ENCODE results near the gene KLHL35.

KLHL35 gene

DNA sequence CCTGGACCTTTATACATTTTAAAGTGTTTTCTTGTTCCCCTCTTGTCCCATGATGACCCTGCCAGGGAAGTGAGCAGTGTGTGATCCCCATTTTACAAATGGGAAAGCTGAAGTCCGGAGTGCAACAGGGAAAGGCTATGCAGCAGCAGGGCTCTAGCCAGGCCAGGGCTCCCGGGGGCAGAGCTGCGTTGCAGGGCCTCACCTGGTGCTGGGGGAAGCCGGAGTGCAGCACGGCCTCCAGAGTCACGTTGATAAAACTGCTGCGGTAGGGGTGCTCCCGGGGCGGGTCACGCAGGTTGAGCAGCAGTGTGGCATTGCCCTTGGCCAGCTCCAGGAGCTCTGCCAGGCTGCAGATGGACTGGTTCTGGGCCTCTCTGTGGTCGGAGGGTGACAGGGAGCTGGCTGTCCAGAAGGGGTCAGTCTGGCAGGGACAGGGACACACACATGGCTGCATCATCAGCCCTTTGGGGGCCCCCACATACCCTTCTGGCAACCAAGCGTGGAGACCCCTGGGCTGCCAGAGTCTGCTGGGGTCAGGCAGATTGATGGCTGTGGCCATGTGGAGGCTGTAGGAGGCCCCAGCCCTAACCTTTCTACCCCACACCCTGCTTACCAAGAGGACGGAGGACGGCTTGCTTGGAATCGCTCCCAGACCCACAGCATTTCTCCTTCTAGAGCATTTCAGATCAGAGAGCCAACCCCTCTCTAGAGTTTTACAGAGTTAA is 9.3 kb upstream of the KLHL35 start:
- no peak for DNase-seq (ENCODE audit: low spot score)

DNA sequence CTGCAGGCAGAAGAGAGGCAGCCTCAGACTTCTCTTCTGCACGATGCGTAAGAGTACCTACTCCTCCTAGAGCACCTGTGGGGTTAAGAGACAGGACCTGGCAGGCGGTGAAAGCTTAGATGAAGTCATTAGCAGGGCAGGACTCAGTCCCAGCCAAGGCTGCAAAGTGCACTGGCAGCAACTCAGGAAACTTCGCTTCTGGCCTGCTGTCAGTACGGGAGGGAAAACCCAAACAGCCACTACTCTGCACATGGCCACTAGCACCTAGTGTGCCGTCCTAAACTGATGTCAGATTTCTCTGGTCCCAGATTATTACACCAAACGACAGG is 8.8 kb upstream of the KLHL35 start:
- DNase-seq (ENCODE audit: low spot score), result no peak

DNA sequence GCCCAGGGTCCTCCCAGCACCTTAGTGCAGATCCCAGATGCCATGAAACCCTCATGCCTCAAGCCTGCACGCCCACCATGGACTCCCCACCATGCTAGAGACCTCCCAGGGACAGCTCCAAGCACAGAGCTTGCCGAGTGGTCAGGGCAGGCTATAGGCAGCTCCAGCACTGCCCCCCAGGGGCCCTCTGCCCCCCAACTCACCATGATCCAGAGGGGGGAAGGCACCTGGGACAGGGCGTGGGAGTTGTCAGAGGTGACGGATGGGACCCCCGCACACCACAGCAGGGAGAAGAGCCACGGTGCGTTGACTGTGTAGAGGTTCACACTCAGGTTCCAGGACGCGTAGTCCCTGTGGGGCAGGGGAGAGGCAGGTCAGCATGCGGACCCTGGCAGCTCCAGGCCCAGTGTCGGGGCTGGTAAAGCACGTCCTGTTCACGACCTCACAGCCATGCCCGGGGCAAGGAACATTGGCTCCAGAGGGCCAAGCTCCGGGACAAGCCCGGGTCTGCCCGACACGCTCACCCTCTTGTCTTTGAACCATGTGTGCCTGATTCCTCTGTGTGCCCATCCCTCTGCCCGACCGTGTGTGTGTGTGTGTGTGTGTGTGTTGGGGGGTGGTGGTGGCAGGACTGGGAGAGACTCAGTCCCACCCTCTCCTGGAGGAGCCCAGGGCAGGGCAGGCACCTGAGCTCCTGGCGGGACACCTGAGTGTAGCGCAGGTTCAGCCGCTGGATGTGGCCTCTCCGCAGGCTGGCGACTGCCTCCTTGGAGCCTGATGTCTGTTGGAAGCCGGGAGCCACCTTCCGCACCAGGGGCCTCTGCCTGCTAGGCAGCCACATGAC is 8.2 kb upstream of the KLHL35 start:
- no peak for DNase-seq (ENCODE audit: low spot score)

DNA sequence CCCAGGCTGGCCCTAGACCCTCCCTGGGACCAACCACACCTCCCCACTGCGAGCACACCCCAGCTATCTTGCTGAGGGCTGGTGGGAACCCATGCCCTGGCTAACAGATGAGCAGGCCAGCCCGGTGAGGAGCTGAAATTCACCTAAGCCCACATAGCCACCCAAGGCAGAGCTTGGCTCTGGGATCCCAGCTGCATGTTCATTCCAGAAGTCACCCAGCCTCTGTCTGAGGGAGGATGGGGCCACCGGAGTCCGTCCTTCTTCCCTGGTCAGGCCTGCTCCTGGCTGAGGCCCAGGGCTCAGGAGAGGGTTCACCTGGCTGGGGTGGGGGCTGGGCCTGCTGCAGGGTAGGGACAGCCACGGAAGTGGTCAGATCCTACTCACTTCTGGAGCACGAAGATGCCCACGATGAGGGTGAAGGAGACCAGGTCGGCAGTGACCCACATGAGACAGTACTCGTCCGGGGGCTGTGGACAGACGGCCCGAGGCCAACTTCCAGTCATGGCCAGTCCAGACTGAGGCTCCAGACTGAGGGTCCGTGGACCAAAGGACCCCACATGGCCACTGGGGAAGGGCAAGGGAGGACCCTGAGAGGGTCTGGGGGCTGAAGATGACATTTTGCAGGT is 6.6 kb upstream of the KLHL35 start:
- no peak for DNase-seq (ENCODE audit: low spot score)

DNA sequence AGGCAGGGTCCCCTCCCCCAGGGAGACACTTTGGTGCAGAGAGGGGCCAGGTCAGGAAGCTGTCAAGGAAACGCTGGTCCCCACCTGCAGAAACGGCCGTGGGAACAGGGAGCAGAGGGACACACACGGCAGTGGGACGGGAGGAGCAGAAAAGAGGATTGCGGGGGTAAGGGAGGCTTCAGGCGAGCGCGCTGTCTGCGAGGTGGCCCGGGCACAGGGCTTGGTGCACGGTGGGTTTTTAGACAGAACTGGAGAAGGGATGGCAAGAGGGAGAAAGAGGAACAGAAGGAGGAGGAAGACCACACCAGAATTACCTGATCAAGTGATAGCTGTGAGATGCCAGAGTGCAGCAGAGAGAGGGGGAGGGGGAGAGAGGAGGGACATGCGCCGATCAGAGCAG is 6.0 kb upstream of the KLHL35 start:
- no peak for DNase-seq (ENCODE audit: low spot score)

DNA sequence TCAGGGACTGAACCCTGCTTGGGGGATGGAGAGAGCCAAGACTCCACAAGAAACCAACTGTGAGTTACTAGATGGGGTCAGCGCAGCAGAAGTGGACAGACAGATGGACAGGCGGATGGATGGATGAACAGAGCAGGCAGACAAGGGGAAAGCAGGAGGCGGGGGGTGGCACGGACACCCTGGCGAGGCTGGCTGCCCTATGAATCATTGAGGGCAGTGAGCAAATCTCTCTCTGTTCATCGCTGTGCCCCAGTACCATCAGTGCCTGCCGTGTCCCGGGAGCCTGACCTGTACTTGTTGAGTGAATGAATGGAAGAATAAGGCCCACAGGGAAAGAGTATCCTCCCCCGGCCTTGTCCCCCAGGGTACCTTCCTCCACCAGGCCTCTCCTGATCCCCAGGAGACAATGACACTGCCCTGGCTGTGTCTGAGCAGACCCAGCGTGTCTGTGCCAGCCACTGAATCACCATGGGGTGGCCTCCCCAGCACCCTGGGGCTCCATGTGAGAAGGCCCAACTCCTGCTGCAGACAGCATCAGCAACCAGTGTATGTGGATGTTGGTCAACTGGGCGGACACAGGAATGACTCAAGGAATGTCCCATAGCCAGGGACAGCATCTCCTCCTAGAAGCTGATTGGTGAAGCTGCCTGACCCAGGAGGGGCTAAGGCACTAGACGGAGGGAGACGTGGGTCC is 5.1 kb upstream of the KLHL35 start:
- no peak for DNase-seq (ENCODE audit: low spot score)

DNA sequence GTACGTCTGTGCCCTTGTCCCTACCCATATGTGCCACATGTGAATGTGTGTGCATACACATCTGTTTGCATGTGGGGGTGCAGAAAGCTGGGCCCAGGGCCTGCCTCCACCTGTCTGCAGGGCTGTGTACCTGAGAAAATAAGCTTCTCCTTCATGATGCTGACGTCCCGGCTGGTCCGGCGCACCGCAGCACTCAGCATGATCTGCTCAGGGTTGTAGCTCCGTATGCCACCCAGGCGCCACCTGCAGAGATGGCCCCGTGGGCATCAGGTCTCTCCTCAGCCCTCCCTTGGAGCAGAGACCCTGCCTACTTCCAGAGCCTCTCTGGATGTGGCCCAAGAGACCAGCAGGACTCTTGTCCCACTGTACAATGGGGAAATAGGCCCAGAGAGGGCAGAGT is 3.8 kb upstream of the KLHL35 start:
- no peak for DNase-seq (ENCODE audit: low spot score)

DNA sequence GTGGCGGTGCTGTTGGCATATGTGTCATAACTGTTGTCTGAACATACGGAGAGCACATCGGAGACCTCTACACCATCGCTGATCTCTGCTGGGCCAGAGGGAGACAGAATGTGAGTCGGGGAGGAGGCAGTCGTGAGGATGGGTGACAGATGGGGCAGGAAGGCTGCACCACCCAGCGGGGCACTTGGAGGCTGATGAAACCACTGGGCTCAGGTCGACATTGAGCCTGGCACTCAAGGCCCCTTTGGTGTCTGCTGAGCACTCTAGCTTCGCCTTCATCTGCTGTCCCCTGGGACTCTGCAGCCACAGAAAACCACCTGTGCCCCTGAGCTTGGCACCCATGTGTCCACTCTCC is 2.5 kb upstream of the KLHL35 start:
- DNase-seq (ENCODE audit: low spot score), result no peak

DNA sequence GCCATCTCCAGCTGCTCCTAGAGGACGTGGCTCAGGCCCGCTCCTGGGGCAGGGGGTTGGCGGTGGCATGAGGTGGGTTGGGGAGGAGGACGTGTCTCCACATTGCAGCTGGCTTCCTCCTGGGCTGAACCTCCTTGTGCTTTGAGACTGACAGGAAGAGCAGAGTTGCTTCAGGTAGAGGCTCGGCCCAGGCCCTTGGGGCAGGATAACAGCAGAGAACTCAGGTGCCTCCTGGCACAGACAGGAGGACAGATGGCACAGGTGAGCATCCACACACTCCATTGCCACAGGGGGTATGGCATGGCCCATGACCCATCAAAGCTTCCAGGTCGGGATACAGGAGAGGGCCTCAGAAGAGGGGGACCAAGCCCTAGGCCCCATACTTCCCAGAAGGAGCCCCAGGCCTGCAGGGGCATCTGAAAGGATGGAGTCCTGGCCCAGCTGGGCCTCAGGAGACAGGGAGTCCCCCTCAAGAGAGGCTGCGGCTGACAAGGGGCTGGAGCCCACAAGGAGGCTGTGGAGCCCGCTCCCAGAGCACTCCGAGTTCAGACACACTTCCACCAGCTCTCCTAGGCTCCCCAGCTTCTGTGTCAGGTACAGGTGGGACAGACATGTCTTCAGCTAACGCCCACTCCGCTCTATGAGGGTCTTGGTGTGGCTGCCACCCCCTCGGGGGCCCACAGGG is 2.0 kb upstream of the KLHL35 start:
- DNase-seq (ENCODE audit: low spot score), result no peak

DNA sequence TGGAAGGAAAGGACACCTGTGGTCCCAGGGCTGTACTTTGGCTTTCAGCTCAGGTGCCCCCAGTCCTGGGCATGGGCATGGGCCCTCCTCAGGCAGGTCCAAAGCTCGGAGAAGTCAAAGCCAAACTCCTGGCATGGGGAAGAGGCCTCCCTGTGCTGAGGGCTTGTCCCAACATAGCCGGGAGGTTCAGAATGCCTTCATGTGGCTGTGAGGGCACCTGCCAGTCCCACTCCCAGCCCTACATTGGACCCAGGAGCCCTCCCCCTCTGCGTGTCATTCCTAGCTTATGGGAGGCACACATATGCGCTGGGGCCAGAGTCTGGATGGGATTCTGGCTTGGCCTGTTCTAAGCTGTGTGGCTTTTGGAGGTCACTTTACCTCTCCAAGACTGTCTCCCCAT is 1.0 kb upstream of the KLHL35 start:
- DNase-seq (ENCODE audit: low spot score), result no peak

DNA sequence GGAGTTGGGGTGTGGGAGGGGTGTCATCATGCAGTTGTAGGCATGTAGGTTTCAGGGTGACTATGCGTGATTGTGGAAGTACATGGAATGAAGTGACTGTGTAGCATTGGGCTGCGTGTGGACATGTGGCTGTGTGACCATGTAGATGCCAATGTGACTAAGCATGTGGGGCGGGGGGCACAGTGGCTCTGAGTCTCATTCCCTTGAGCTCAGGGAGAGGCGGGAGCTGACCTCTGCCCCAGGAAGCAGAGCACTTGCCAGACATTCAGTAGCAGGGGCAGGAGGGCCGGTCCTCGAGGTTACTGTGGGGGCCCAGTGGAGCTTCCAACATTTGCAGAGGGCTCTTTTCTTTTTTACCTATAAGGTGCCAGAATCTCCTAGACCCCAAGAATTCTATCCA is 440 bp upstream of the KLHL35 start:
- no peak for DNase-seq (ENCODE audit: low spot score)

DNA sequence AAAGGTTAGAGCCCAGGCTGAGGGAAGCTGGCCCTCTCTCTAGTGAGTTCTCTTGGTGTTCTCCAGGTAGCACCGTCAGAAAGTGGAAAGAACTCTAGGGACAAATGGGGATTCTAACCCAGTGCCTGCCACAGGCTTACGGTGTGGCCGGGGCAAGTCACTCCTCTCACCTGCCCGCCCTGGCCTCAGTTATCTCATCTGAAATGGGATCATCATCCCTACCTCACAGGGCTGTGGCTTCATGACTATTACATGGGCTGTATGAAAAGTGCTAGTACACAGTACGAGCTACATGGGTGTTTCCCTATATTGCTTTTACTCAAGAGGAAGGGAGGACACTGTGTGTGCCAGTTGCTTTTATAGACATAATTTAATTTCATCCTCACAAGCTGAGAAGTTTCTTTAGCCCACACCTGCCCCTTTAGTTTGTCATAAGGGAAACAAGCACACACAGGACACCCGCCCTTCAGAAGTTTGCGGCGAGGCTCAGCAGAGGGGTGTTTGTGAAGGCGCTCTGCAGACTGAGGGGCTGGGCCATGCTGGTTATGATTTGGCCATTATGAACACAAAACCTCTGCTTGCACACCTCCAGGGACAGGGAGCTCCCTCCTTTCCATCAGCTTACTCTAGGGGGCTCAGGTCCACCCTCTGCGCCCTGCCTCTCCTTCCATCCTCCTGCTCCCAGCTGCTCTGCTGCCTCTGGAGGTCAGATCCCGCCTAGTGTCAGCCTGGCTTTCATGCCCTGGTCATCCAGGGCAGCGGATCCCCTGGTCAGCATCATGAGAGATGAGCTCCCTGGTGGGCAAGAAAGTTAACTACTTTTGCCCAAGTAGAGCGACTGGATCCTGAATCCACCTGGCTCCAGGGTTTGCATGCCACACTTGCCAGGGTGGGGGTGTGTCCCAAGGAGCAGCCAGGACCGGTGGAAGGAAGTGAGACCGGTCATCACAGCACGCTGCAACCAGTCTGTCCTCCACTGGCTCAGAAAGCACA is 1.2 kb downstream of the KLHL35 start:
- DNase-seq (ENCODE audit: low spot score), result no peak

DNA sequence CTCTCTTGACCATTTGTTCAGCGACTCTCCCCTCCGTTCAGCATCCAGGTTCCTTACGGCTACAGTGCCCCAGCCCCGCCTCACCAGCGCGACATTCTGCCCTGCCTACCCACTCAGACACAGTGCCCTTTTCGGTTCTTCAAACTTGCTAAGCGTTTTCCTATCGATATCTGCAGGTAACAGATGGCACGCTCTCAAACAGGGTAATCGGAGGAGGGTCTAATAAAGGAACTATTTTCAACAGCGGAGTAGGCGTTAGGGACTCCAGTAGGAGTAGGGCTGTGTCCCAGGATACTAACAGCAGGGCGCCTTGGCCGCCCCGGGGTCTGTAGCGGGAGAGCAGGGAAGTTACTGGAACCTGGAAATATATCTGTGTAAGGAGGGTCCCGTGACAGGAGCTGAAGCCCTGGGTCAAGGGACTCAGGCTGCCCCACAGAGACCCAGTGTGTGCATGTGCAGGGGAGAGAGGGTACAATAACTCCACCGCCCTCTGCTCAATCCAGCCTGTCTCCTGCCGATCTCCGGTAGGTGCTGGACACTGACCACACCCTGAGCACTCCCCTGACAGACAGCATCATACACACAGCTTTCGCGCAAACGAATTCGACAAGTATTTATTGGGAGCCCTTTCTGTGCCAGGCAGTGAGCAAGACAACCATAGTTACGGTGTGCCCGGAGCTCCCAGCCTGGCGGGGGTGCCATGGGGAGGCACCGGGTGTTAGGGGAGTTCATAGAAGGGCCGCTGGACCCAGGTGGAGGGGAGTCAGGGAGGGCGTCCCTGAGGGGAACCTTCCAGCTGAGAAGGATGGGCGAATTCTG is 2.1 kb downstream of the KLHL35 start:
- DNase-seq (ENCODE audit: low spot score), result no peak

DNA sequence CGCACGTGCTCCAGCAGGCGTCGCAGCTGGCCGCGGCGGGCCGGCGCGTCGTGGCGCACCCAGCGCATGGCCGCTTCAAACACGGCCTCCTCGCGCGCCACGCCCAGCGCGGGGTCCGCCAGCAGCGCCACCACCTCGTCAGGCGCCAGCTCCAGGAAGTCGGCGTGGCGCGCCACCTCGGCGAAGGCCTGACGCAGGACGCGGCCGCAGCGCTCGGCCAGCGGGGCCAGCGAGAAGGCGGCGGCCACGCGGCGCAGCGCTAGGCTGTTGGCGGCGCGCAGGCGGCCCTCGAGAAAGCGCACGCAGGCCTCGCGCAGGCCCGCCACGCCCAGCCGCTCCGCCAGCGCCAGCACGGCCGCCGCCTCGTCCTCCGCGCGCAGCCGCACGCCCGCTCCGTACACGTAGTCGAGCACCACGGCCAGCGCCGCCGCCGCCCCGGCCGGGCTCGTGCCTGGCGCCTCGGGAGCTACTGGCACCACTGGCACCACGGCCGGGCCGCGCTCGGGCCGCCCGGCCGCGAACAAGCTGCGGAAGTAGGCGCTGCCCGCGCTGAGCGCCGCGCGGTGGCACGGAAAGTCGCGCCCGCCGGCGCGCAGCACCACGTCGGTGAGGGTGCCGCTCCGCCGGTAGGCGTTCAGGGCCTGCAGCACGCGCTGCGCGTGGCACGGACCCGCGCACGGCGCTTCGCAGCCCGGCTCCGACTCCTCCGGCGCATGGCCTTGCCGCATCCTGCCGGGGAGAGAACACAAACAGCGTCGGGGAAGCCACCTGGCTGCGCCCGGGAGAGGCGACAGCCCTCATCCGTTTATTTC is 2.9 kb downstream of the KLHL35 start:
- DNase-seq (ENCODE audit: low spot score), result peak; percentile 64

DNA sequence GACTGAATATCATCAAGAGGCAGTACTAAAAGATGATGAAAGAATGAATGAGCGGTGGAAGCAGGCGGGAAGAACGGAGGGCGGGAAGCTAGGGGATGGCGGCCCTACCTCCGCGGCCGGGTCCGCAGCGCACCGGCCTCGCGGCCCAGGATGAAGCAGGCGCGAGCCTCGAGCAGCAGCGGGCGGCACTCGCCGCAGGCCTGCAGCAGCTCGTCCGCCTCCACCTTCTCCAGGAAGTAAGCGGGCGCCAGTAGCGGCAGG is 3.4 kb downstream of the KLHL35 start:
- no peak for DNase-seq (ENCODE audit: low spot score)

DNA sequence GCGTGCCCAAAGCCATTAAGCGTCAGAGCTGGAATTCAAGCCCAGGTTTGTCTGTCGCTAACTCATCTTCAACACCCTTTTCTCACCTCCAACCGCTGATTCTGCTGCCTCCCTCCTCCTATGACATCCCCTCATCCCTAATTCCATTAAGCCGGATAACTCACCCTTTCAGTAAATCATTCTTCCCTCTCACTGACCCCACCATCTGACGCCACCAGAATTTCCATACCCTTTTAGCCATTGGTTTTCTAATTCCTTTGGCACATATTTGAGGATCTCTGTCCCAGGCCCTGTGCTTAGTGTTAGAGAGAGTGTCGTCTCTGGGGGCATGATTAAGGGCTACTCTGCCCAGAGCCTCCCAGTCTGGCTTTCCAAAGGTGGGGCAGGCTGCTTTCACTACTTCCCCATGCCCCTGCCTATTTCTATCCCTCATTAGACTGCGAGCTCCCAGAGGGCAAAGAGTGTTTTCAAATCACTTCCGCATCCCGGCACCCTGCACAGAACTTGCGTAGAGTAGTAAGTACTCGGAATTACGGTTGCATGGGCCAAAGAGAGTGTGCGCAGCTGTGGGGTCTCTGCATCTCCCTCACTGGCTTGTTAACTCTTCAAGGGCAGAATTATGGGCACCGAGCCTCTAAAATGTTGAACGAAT is 3.9 kb downstream of the KLHL35 start:
- no peak for DNase-seq (ENCODE audit: low spot score)

DNA sequence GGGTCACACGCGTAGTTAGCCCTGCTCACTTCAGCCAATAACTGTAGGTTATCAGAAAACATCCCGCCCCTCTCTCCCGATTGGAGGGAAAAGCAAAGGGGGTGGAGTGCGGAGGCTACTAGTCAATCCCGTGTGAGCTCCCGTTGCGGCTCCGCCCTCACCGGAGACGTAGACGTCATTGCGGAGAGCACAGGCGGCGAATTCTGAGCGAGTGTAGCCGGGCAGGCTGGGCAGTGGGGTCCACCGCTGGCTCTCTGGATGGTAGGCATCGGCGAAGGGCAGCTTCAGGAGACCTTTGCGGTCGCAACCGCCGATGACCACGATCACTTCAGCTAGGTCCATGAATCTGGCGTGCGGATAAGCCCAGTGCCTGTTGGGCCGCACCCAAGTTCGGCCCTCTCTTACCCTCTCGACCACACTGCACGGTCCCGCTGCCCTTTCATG is 4.7 kb downstream of the KLHL35 start:
- peak; percentile 70 for DNase-seq (ENCODE audit: low spot score)

DNA sequence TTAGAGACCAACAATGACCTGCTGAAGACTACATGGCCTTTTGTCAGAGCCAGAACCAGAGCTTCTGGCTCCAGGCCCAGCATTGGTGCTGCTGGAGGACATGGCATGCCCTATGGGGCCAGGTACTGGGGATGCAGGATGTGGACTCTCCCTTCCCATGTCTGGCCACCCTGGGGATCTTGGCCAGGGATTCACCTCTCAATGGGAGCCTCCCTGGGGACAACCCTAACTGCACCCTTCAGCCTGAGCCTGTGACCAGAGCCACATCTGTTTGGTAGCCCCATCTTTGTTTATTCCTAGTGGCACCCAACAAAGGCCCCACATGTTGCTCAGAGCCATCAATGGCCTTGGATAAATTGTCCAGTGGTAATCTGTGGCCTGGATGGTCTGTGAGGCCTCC is 5.8 kb downstream of the KLHL35 start:
- no peak for DNase-seq (ENCODE audit: low spot score)

DNA sequence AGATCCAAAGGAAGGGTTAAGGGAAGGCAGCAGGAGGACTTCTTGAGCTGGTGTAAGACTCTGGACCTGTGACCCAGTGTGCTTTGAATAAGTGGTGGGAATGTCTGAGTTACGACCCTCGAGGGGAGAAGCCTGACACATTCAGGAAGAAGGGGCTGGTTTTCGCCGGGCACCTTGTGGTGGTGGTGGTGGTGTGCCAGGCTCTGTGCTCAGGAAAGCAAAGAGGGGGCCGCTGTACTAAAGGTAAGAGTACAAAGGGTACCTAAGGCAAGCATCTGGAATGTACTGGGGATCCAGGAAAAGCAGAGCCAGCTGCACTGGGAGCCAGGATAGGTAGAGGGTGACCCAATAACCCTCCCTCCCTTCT is 6.3 kb downstream of the KLHL35 start:
- no peak for DNase-seq (ENCODE audit: low spot score)

Data from CD4-positive, alpha-beta T cell treated with Interleukin-2 at 100 ng/mL for 4 hours (primary cell).